ENCODE measurements around the gene FBN2.
"Not testable (repeated sequence)": the region's sequence is repeated elsewhere in the genome, so short reads cannot be mapped to it uniquely, and the experiment has no call there.

FBN2 gene

GRCh38 chr5:128480158-128480557 lies 57.9 kb downstream of the FBN2 start:
- in situ Hi-C loops (cut with MboI; ENCODE audit: low sequenced_read_pairs): no loop called here

GRCh38 chr5:128478386-128479368 lies 59.4 kb downstream of the FBN2 start:
- in situ Hi-C loops (cut with MboI; ENCODE audit: low sequenced_read_pairs): no loop called here

GRCh38 chr5:128477944-128478343 lies 60.1 kb downstream of the FBN2 start:
- in situ Hi-C loops (cut with MboI; ENCODE audit: low sequenced_read_pairs): no loop called here

- in situ Hi-C loops (cut with MboI; ENCODE audit: low sequenced_read_pairs): no loop called here
Observed at GRCh38 chr5:128475693-128476092, 62.4 kb downstream of the FBN2 start.

GRCh38 chr5:128472919-128473318 lies 65.1 kb downstream of the FBN2 start:
- in situ Hi-C loops (cut with MboI; ENCODE audit: low sequenced_read_pairs): no loop called here

DNA sequence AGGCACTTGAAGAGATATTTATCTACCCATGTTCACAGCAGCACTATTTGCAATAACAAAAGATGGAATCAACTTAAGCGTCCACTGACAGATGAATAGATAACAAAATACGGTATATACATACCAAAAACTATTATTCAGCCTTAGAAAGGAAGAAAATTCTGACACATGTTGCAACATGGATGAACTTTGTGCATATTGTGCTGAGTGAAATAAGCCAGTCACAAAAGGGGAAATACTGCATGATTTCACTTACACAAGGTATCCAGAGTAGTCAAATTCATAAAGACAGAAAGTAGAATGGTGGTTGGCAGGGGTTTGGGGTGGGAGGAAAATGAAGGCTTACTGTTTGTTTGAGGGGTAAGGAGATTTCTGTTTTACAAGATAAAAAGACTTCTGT lies 66.0 kb downstream of the FBN2 start:
- in situ Hi-C loops (cut with MboI; ENCODE audit: low sequenced_read_pairs): no loop called here

- in situ Hi-C loops (cut with MboI; ENCODE audit: low sequenced_read_pairs): no loop called here
Observed at GRCh38 chr5:128470663-128471062, 67.4 kb downstream of the FBN2 start.

DNA sequence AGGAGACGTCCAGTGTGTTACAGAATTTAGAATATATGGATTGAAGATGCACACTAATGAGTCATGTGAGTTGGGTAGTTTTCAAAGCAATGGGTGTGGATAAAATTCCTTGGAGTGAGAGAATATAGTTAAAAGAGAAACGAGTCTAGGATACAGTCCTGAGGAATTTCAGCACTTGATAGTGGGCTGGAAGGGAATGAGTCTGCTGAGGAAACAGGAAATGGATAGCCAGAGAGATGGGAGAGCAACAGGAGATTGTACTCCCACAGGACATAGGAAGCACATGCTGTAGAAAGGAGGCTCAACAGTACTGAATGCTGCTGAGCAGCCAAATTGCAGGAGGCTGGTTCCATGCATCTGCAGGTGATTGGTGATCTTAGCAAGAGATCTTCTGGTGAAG lies 68.1 kb downstream of the FBN2 start:
- in situ Hi-C loops (cut with MboI; ENCODE audit: low sequenced_read_pairs): no loop called here

GRCh38 chr5:128466980-128467379 lies 71.1 kb downstream of the FBN2 start:
- in situ Hi-C loops (cut with MboI; ENCODE audit: low sequenced_read_pairs): no loop called here

GRCh38 chr5:128466554-128466953 lies 71.5 kb downstream of the FBN2 start:
- in situ Hi-C loops (cut with MboI; ENCODE audit: low sequenced_read_pairs): no loop called here

DNA sequence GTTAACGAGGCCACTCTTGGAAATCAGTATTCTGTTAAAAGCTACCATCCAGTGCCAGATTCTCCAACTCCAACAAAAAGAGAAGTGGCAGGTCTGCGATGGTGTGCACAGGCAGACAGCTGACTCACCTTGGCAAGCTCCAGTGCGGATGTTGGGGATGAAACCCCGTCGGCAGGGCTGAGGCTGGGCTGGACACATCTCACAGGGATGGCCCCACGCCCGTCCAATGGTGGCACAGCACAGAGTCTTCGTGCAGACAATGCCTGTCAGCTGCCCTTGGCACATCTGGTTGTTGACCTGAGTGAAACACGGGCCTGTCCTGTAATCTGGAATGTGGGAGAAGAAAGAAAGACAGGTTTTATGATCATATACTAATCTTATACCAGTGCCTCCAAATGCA lies 73.4 kb downstream of the FBN2 start:
- in situ Hi-C loops (cut with MboI; ENCODE audit: low sequenced_read_pairs): no loop called here

DNA sequence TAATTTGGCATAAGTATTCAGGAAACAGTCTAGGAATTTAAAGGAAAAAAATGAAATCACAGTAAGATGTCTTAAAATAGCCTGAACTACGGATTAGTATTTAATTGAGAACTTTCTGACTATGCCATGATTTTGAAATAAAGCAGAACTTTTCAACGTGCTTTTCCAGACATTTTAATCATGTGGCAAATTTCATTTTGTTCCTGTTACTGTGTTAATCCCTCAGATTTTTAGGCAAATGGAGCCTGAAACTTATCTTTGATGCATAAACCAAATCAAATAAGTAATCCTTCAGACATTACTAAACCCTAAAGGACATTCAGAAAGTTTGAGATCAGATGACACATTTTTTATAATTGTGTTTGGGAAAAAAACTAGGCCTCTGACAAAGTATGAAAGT lies 75.7 kb downstream of the FBN2 start:
- in situ Hi-C loops (cut with MboI; ENCODE audit: low sequenced_read_pairs): no loop called here

- in situ Hi-C loops (cut with MboI; ENCODE audit: low sequenced_read_pairs): not testable (repeated sequence)
Observed at GRCh38 chr5:128457147-128457915, 80.7 kb downstream of the FBN2 start.

- in situ Hi-C loops (cut with MboI; ENCODE audit: low sequenced_read_pairs): no loop called here
Observed at GRCh38 chr5:128455841-128456361, 82.1 kb downstream of the FBN2 start.

- in situ Hi-C loops (cut with MboI; ENCODE audit: low sequenced_read_pairs): no loop called here
Observed at GRCh38 chr5:128453121-128453520, 84.9 kb downstream of the FBN2 start.

GRCh38 chr5:128447224-128447623 lies 90.8 kb downstream of the FBN2 start:
- in situ Hi-C loops (cut with MboI; ENCODE audit: low sequenced_read_pairs): not testable (repeated sequence)

- in situ Hi-C loops (cut with MboI; ENCODE audit: low sequenced_read_pairs): no loop called here
Observed at GRCh38 chr5:128441941-128442350, 96.1 kb downstream of the FBN2 start.

DNA sequence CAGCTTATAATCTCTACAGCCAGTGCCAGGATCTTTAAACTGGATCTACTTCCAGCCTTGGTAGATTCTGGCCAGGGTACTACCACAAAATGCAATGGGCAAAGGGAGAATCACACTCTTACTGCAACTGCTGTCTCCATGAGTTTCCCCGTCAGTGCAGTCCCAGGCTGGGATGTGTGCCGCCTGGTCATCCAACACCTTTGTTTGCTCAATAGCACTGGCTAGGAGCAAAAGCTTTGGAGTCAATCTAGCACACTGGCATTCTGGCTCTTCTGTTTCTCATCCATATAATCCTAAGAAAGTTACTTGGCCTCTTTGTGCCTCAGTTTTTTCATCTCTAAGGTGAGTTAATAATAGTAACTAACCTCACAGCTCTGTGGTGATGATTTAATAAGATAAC lies 96.9 kb downstream of the FBN2 start:
- in situ Hi-C loops (cut with MboI; ENCODE audit: low sequenced_read_pairs): no loop called here

DNA sequence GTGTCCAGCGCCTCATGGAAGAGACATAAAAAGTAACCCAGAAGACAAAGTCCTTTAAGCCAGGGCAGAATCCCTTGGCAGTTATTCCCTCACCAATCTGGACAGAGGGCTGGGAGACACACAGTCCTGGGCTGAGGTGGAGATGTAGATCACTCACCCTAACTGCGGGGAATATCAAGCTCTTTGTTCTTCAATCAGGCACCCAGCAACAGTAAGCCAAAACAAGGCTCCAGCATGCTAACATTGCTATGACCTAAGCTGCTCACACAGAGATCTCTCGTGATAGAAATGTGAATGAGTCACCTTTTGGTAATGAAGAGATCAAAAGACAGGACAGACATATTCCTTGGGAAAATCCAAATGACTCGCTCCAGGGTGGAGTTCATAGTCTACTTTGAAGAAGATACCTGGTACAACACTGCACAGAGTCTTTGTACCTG lies 101.3 kb downstream of the FBN2 start:
- in situ Hi-C loops (cut with MboI; ENCODE audit: low sequenced_read_pairs): no loop called here

DNA sequence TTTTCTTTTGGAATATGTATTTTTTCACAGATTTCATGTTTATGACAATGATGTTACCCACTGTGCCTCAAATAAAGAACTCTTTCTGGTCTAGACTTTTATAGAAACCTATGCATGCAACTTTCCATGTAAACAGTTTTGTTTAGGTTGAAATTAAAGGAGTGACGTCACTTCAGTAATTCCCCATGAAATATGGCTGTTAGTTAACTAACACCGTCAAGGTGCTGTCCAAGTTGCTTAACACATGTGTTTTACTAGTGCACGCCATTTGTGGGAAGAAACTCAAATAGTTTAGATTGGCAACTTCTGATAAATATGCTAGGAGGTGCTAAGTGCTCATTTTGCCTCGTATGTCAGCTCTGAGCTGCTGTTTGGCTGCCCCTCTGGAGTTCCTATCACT lies 102.2 kb downstream of the FBN2 start:
- in situ Hi-C loops (cut with MboI; ENCODE audit: low sequenced_read_pairs): no loop called here

DNA sequence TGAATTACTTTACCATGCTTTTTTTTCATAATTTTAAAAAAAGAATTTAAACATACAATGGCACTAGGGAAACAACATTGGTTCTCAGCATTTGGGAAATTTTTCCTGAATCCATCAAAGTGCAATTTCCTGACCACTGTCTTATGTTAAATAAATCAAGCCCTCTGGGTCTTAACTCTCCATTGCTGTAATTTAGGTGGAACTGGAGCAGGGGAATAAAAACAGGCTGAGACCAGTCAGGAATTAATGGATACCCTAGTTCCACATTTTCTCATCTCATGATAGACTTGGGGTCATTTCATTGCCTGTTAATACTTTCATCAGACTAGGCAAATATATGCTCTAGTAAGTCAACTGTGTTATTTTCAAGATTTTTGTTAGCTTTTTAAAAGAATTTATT lies 103.1 kb downstream of the FBN2 start:
- in situ Hi-C loops (cut with MboI; ENCODE audit: low sequenced_read_pairs): no loop called here
